PC-9 (cell line): Measurements from ENCODE around the gene COL23A1. TPM values are rescaled to one million over a fixed set of nuclear protein-coding genes. Genes with fewer than 3 reads are reported as not detected.

Experiments
- BruUV-seq: library from RNA; stranded (reverse); fragments of 400-500 nt; replicated peaks from 2 replicates; lab custom pipeline; 2021; lab: Mats Ljungman, UMichigan
- CTCF ChIA-PET: fragments of 300-600 bp; sonication (Branson Sonifier 250); formaldehyde crosslinking; loops from one replicate; lab custom pipeline; 2022; ENCODE audit warnings: antibody characterized with exemption; lab: Charles Lee
- POLR2A ChIA-PET: fragments of 300-600 bp; sonication (Branson Sonifier 250); formaldehyde crosslinking; loops from one replicate; lab custom pipeline; 2022; ENCODE audit warnings: antibody characterized with exemption; ENCODE audit not compliant: unreplicated experiment; lab: Charles Lee
- DNase-seq, 2 experiments: peaks; one replicate each; pipeline versions ENCODE4 v3.0.0 to v3.0.0-alpha.2; 2015 to 2022; ENCODE audit warnings: mixed read lengths in 1 of 2
- H2AFZ ChIP-seq: fragments of 200-600 bp; sonication (generic); 2 replicates; pipeline ENCODE4 v1.8.1; 2017; ENCODE audit warnings: antibody characterized with exemption
- H3F3A ChIP-seq: fragments of 200-600 bp; sonication (generic); 2 replicates; pipeline ENCODE4 v1.8.1; 2017; ENCODE audit warnings: antibody characterized with exemption, mild to moderate bottlenecking, low read depth; ENCODE audit not compliant: insufficient read depth
- H3K27ac ChIP-seq: fragments of 200-600 bp; sonication (generic); 2 replicates; pipeline ENCODE4 v1.6.1; 2016; ENCODE audit warnings: mixed run types
- H3K27me3 ChIP-seq: fragments of 200-600 bp; sonication (generic); 2 replicates; pipeline ENCODE4 v1.6.1; 2016; ENCODE audit warnings: low read depth, mixed run types; ENCODE audit not compliant: insufficient read depth
- H3K36me3 ChIP-seq: fragments of 200-600 bp; sonication (generic); 2 replicates; pipeline ENCODE4 v1.6.1; 2016; ENCODE audit warnings: low read depth, mixed run types
- H3K4me1 ChIP-seq: fragments of 200-600 bp; sonication (generic); replicated peaks from 2 replicates; pipeline ENCODE4 v1.6.1; 2016; ENCODE audit warnings: mixed run types; ENCODE audit not compliant: insufficient read depth
- H3K4me2 ChIP-seq: fragments of 200-600 bp; sonication (generic); 2 replicates; pipeline ENCODE4 v1.6.1; 2017; ENCODE audit warnings: mixed run types
- H3K4me3 ChIP-seq: fragments of 200-600 bp; sonication (generic); 2 replicates; pipeline ENCODE4 v1.6.1; 2016; ENCODE audit warnings: mixed run types
- H3K79me2 ChIP-seq: fragments of 200-600 bp; sonication (generic); 2 replicates; pipeline ENCODE4 v1.6.1; 2017; ENCODE audit warnings: low read depth, mixed run types
- H3K9me2 ChIP-seq: fragments of 200-600 bp; sonication (generic); 2 replicates; pipeline ENCODE4 v1.8.1; 2017; ENCODE audit warnings: mild to moderate bottlenecking; ENCODE audit not compliant: insufficient read depth
- H3K9me3 ChIP-seq: fragments of 200-600 bp; sonication (generic); 2 replicates; pipeline ENCODE4 v1.8.1; 2016; ENCODE audit warnings: low read depth; ENCODE audit not compliant: insufficient read depth
- H4K20me1 ChIP-seq: fragments of 200-600 bp; sonication (generic); 2 replicates; pipeline ENCODE4 v1.8.1; 2017; ENCODE audit not compliant: insufficient read depth
- EZH2 ChIP-seq: fragments of 200-600 bp; sonication (generic); IDR thresholded peaks from 2 replicates; pipeline ENCODE4 v1.8.0; 2017; ENCODE audit warnings: antibody characterized with exemption, low read depth
- intact Hi-C: fragments of 100-400 bp; cut with micrococcal nuclease; formaldehyde crosslinking; loops from one replicate; pipeline ENCODE4 v1.10.0; 2022; ENCODE audit not compliant: unreplicated experiment
- total RNA-seq: library from RNA; stranded (reverse); gene quantifications from 2 replicates; pipeline ENCODE4 v1.2.3, GENCODE V29; 2021
- TF ChIP-seq, protein P1 (sequence below): fragments of 200-600 bp; sonication (generic); conservative IDR thresholded peaks from 2 replicates; pipeline ENCODE4 v1.6.1; 2017; ENCODE audit warnings: mixed run types, antibody characterized with exemption, mild to moderate bottlenecking, moderate library complexity

Gene COL23A1
- total RNA-seq, 1 experiment from 2014 or later = not detected

DNA sequence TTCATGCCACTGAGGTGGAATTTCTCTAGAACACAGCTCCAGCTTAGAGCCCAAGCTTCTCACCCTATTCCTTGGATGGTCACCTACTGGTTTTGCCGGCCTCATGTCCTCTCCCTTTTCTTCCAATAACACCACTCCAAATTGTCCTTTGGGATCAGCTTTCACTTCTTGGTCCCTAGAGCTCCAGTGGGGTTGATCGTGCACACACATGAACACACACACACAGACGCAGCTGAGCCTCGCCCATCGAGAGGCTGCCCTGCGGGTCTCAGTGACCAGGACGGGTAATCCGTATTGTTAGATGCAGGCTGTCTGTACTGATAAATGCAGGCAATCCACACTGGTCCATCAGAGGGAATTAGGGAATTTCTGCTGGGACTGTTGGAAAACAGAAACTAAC, 6.9 kb downstream of the COL23A1 start:
- BruUV-seq = no TSS peak
- H3K27me3 ChIP-seq = peaks cover 88% of the 10 kb centered on the region
- CTCF ChIA-PET = no interaction called here

GRCh38 chr5:178582291-178582690, 7.9 kb downstream of the COL23A1 start:
- DNase-seq = no peak
- CTCF ChIA-PET = interaction anchor here (0.7 kb wide), 1 partner anchor 362 kb away, joined by 9 read pairs; no protein-coding TSS in a partner anchor
- Histone ChIP-seq H3K4me1 (no peaks in the 10 kb centered on the region), H3K4me3 (no peak overlapping the region), H3K9me3 (no peaks in the 10 kb centered on the region), H3F3A (no peaks in the 10 kb centered on the region), H3K79me2 (no peaks in the 10 kb centered on the region), H3K36me3 (no peaks in the 10 kb centered on the region), H3K27ac (no peak overlapping the region), H4K20me1 (no peaks in the 10 kb centered on the region), H2AFZ (no peak overlapping the region), H3K9me2 (no peaks in the 10 kb centered on the region), H3K4me2 (no peak overlapping the region), H3K27me3 (peaks cover 81% of the 10 kb centered on the region)
- no peak for TF ChIP-seq EZH2
- TF ChIP-seq, protein P1, sequence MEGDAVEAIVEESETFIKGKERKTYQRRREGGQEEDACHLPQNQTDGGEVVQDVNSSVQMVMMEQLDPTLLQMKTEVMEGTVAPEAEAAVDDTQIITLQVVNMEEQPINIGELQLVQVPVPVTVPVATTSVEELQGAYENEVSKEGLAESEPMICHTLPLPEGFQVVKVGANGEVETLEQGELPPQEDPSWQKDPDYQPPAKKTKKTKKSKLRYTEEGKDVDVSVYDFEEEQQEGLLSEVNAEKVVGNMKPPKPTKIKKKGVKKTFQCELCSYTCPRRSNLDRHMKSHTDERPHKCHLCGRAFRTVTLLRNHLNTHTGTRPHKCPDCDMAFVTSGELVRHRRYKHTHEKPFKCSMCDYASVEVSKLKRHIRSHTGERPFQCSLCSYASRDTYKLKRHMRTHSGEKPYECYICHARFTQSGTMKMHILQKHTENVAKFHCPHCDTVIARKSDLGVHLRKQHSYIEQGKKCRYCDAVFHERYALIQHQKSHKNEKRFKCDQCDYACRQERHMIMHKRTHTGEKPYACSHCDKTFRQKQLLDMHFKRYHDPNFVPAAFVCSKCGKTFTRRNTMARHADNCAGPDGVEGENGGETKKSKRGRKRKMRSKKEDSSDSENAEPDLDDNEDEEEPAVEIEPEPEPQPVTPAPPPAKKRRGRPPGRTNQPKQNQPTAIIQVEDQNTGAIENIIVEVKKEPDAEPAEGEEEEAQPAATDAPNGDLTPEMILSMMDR = no peak
- POLR2A ChIA-PET = interaction anchor here (0.5 kb wide), 1 partner anchor 59 kb away, joined by 4 read pairs; no protein-coding TSS in a partner anchor
- intact Hi-C loops = no loop called here
- no TSS peak for BruUV-seq

More for the DNA sequence above, 6.9 kb downstream of the COL23A1 start:
- no peak for DNase-seq
- no peak overlapping the region for H3K4me2 ChIP-seq
- H3K27ac ChIP-seq = no peak overlapping the region
- no peaks in the 10 kb centered on the region for H3F3A ChIP-seq
- H3K79me2 ChIP-seq = no peaks in the 10 kb centered on the region
- no peak for TF ChIP-seq EZH2
- TF ChIP-seq, protein P1 = no peak
- no peaks in the 10 kb centered on the region for H3K4me1 ChIP-seq
- H4K20me1 ChIP-seq = no peaks in the 10 kb centered on the region
- intact Hi-C loops = no loop called here
- H3K9me3 ChIP-seq = no peaks in the 10 kb centered on the region
- POLR2A ChIA-PET = no interaction called here
- H3K4me3 ChIP-seq = no peak overlapping the region
- no peak overlapping the region for H2AFZ ChIP-seq
- no peaks in the 10 kb centered on the region for H3K9me2 ChIP-seq
- no peaks in the 10 kb centered on the region for H3K36me3 ChIP-seq

GRCh38 chr5:178581621-178582020, 8.6 kb downstream of the COL23A1 start:
- Histone ChIP-seq H3K9me2 (no peaks in the 10 kb centered on the region), H3K4me3 (no peak overlapping the region), H3K9me3 (no peaks in the 10 kb centered on the region), H3K36me3 (no peaks in the 10 kb centered on the region), H3K27ac (no peak overlapping the region), H3K27me3 (peaks cover 74% of the 10 kb centered on the region), H3K79me2 (no peaks in the 10 kb centered on the region), H3K4me2 (no peak overlapping the region), H2AFZ (no peak overlapping the region), H3K4me1 (no peaks in the 10 kb centered on the region), H4K20me1 (no peaks in the 10 kb centered on the region), H3F3A (no peaks in the 10 kb centered on the region)
- TF ChIP-seq, protein P1 = no peak
- no peak for TF ChIP-seq EZH2
- no peak for DNase-seq
- ChIA-PET CTCF (interaction anchor here (0.7 kb wide), 1 partner anchor 362 kb away, joined by 9 read pairs; no protein-coding TSS in a partner anchor), POLR2A (no interaction called here)
- intact Hi-C loops = no loop called here
- BruUV-seq = no TSS peak
